Measurements from ENCODE around the gene DCTN1. TPM values are rescaled to one million over a fixed set of nuclear protein-coding genes. Genes with fewer than 3 reads are reported as not detected.

Gene DCTN1
- total and polyA plus RNA-seq, 8 donors, result 65.8 to 181 (median 90.5) TPM

DNA sequence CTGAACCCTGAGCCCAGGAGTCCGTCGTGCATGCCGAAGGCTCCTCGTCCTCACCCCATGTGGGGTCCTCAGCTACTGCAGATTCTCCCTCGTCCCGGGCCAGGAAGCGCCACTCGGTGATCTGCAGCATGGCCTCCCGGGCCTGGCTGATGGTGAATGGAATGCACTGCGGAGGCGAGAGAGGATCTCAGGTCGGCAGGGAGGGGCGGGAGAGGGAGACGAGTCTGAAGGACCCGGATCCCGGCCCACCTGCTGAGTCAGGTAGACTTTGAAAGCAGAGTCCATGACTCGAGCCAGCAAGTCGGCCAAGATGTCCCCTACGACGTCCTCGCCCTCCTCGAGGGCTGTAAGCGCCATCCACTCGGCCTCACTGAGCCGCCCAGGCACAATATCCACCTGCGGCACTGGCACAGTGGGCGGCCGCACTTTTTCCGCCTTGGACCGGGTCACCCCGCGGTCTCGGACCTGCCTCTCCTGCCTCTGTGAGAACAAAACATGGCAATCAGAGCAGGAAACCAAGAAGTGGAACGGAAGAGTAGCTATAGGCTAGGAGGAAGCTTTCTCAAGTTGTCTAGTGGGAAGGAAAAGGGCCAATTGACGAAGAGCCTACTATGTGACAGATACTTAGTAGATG, 35.8 kb upstream of the DCTN1 start:
- 48 to 66% (median 61%) methylated on average over 32 to 35 of the region's 35 CpGs for WGBS, 5 donors
- no peaks in the 10 kb centered on the region for H3K9me3 ChIP-seq
- no peaks in the 10 kb centered on the region for H3K36me3 ChIP-seq
- H3K4me1 ChIP-seq, result peaks cover 30 to 43% (median 38%) of the 10 kb centered on the region in 4 donors
- intact Hi-C loops (cut with DNase I; ENCODE audit: low total_unique reads), result no loop called here
- TF ChIP-seq, protein P1, sequence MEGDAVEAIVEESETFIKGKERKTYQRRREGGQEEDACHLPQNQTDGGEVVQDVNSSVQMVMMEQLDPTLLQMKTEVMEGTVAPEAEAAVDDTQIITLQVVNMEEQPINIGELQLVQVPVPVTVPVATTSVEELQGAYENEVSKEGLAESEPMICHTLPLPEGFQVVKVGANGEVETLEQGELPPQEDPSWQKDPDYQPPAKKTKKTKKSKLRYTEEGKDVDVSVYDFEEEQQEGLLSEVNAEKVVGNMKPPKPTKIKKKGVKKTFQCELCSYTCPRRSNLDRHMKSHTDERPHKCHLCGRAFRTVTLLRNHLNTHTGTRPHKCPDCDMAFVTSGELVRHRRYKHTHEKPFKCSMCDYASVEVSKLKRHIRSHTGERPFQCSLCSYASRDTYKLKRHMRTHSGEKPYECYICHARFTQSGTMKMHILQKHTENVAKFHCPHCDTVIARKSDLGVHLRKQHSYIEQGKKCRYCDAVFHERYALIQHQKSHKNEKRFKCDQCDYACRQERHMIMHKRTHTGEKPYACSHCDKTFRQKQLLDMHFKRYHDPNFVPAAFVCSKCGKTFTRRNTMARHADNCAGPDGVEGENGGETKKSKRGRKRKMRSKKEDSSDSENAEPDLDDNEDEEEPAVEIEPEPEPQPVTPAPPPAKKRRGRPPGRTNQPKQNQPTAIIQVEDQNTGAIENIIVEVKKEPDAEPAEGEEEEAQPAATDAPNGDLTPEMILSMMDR (IDR thresholded peaks at IDR 0.05), result no peak
- TF ChIP-seq EP300 (IDR thresholded peaks at IDR 0.05) (no peak), POLR2A (IDR thresholded peaks at IDR 0.05) (no peak), POLR2AphosphoS5 (IDR thresholded peaks at IDR 0.05) (no peak)
- H3K27ac ChIP-seq, result peak overlapping the region in 2 of 5 donors; percentile 57 to 68
- H3K27me3 ChIP-seq, result peaks cover 0 to 23% (median 8%) of the 10 kb centered on the region in 3 donors
- peak in 1 of 2 donors; percentile 44 for DNase-seq
- peak overlapping the region; percentile 46 to 56 (median 55) for H3K4me3 ChIP-seq

DNA sequence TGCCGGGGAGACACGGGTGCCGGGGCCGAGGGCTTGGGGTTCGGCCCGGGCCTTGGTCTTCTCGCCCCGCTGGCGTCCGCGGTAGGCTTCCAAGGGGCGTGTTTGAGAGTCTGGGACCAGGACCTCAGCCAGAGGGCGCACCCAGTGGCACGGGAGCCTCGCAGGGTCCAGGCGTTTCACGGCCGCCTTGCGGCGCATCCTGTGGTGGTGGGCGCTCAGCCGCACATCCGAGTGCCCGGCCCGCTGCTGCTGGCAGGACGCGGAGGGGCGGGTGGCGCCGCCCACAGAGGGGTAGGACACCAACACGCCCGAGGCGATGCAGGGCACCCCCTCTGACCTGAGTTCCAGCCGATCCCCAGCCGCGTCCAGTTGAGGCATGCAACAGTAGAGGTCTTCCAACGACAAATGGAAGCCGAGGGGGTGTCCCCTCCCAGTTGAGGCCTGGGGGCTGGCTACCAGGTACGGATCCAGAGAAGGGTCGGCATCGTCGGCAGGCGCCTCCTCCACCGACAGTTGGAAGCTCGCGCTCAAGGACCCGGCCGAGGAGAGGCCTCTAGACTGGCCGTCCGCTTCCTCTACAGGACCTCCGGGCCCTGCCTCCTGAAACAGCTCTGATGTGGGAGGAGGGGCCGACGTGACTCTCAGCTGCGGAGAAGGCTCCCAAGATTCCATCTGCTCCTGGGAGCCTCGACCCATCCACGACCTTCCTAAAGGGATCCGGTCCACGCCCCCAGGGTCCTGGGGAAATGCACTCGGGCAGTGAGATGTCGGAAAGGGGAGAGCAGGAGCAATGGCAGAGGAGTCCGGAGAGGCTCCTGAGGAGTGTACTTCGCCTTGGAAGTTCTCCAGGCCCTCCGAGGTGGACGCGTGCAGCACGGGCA, 35.0 kb upstream of the DCTN1 start:
- intact Hi-C loops (cut with DNase I; ENCODE audit: low total_unique reads), result no loop called here
- peak overlapping the region in 4 of 5 donors; percentile 29 to 73 (median 62) for H3K27ac ChIP-seq
- 4 to 15% (median 11%) methylated on average over 18 to 66 of the region's 66 CpGs for WGBS, 5 donors

DNA sequence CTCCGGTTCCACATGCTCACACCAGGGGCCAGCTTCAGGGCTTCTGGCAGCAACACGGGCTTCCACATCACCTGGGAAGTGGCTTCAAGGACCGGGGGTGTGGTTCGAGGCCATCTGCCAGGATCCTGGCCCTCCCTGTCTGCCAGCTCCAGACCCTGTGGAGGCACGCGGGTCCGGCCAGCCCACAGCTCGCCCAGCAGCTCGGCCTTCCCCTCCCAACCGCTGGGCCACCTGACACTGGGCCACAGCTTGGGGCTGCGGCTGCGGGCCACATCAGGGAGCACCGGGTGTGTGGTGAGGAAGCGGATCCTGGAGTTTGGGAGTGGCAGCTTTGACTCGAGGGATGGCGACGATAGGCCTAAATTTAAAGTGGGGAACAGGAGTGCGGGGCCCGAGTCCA, 34.3 kb upstream of the DCTN1 start:
- Histone ChIP-seq H3K9me3 (no peaks in the 10 kb centered on the region), H3K27ac (peak overlapping the region in 4 of 5 donors; percentile 52 to 73 (median 62)), H3K4me1 (peaks cover 28 to 37% (median 32%) of the 10 kb centered on the region in 4 donors), H3K36me3 (no peaks in the 10 kb centered on the region), H3K4me3 (peak overlapping the region; percentile 46 to 56 (median 55)), H3K27me3 (peaks cover 0 to 23% (median 8%) of the 10 kb centered on the region in 3 donors)
- no peak for DNase-seq
- 22 to 41% (median 26%) methylated on average over 12 to 19 of the region's 19 CpGs for WGBS, 5 donors
- TF ChIP-seq, protein P1 (IDR thresholded peaks at IDR 0.05), result no peak
- no peak for TF ChIP-seq POLR2AphosphoS5 (IDR thresholded peaks at IDR 0.05)
- TF ChIP-seq POLR2A (IDR thresholded peaks at IDR 0.05), result no peak
- TF ChIP-seq EP300 (IDR thresholded peaks at IDR 0.05), result no peak
- intact Hi-C loops (cut with DNase I; ENCODE audit: low total_unique reads), result no loop called here

More for the DNA sequence above, 35.0 kb upstream of the DCTN1 start:
- Histone ChIP-seq H3K4me3 (peak overlapping the region; percentile 46 to 56 (median 55)), H3K27me3 (peaks cover 0 to 23% (median 8%) of the 10 kb centered on the region in 3 donors), H3K9me3 (no peaks in the 10 kb centered on the region), H3K4me1 (peaks cover 28 to 37% (median 32%) of the 10 kb centered on the region in 4 donors), H3K36me3 (no peaks in the 10 kb centered on the region)
- TF ChIP-seq EP300 (IDR thresholded peaks at IDR 0.05) (no peak), POLR2AphosphoS5 (IDR thresholded peaks at IDR 0.05) (peak in 1 of 3 donors; percentile 9)
- TF ChIP-seq, protein P1 (IDR thresholded peaks at IDR 0.05), result peak in 2 of 7 experiments; percentile 17 to 42
- peak; percentile 51 to 82 for DNase-seq

DNA sequence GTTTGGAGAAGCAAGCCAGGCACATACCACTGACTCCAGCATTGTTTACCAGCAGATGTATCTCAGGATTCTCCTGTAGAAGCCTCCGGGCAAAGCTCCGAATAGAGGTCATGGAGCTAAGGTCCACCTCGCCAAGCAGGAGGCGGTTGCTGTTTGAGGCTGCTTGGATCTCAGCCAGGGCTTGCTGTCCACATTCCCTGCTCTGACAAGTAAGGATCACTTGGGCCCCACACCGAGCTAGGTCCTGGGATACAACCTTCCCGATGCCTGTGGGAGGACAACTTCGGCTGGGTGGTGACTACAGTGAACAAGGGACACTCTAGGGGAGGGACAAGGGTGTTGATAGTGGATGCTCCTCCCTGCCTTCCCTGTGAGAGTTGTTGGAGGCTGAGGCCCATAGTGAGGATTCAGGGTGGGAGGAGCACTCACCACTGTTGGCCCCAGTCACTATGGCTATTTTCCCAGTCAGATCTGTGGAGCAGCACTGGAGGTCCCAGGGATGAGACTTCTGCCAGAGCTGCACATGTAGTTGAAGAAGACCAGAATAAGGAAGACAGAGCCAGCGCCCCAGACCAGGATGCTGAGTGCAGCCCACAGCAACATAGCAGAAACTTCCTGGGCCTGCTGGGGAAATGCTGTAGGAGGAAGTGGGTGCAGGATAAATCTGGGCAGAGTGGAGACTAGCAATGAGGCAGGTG, 33.0 kb upstream of the DCTN1 start:
- Histone ChIP-seq H3K27ac (peak overlapping the region in 4 of 5 donors; percentile 5 to 68 (median 54)), H3K36me3 (no peaks in the 10 kb centered on the region), H3K9me3 (no peaks in the 10 kb centered on the region), H3K4me3 (peak overlapping the region in 3 of 4 donors; percentile 16 to 55 (median 23)), H3K4me1 (peaks cover 28 to 37% (median 32%) of the 10 kb centered on the region in 4 donors), H3K27me3 (peaks cover 0 to 23% (median 8%) of the 10 kb centered on the region in 3 donors)
- peak; percentile 47 to 73 for DNase-seq
- TF ChIP-seq POLR2AphosphoS5 (IDR thresholded peaks at IDR 0.05), result peak in 1 of 3 donors; percentile 33
- no peak for TF ChIP-seq POLR2A (IDR thresholded peaks at IDR 0.05)
- TF ChIP-seq, protein P1 (IDR thresholded peaks at IDR 0.05), result no peak
- intact Hi-C loops (cut with DNase I; ENCODE audit: low total_unique reads), result no loop called here
- 32 to 42% (median 38%) methylated on average over 7 to 8 of the region's 8 CpGs for WGBS, 5 donors

All from stomach (tissue), 9 donors.